GM18508 (cell line): ENCODE data around the gene PDK2.

Experiments
- ATAC-seq: cut with Tn5 transposase; IDR thresholded peaks from one replicate; pipeline ENCODE4 v1.9.1; 2021; ENCODE audit warnings: moderate number of reproducible peaks; ENCODE audit not compliant: insufficient read depth, unreplicated experiment

Gene PDK2

GRCh38 chr17:50094753-50095619, at the start of gene PDK2:
TSS of gene PDK2 (plus strand) at chr17:50095351. CDS start at chr17:50095436, 85 bp downstream.
- peak; percentile 71 for ATAC-seq

- ATAC-seq, result no peak
Measured at GRCh38 chr17:50046179-50046578, 49.0 kb upstream of the PDK2 start.

GRCh38 chr17:50046667-50047066, 48.5 kb upstream of the PDK2 start:
- no peak for ATAC-seq

- no peak for ATAC-seq
Measured at GRCh38 chr17:50047083-50047482, 48.1 kb upstream of the PDK2 start.

GRCh38 chr17:50047488-50048126, 47.5 kb upstream of the PDK2 start:
- ATAC-seq, result no peak

- no peak for ATAC-seq
Measured at GRCh38 chr17:50048146-50048720, 46.9 kb upstream of the PDK2 start.

- ATAC-seq, result no peak
Measured at GRCh38 chr17:50048988-50049387, 46.2 kb upstream of the PDK2 start.

- ATAC-seq, result no peak
Measured at GRCh38 chr17:50049636-50050035, 45.5 kb upstream of the PDK2 start.

- no peak for ATAC-seq
Measured at GRCh38 chr17:50050431-50051032, 44.6 kb upstream of the PDK2 start.

GRCh38 chr17:50051082-50051576, 44.0 kb upstream of the PDK2 start:
- no peak for ATAC-seq

- ATAC-seq, result no peak
Measured at GRCh38 chr17:50051606-50052005, 43.5 kb upstream of the PDK2 start.

- no peak for ATAC-seq
Measured at GRCh38 chr17:50052241-50052796, 42.8 kb upstream of the PDK2 start.

- no peak for ATAC-seq
Measured at GRCh38 chr17:50052822-50053653, 42.1 kb upstream of the PDK2 start.

GRCh38 chr17:50053654-50053960, 41.5 kb upstream of the PDK2 start:
- ATAC-seq, result no peak

- no peak for ATAC-seq
Measured at GRCh38 chr17:50055055-50055425, 40.1 kb upstream of the PDK2 start.

- ATAC-seq, result no peak
Measured at GRCh38 chr17:50055426-50056216, 39.5 kb upstream of the PDK2 start, which contains the start of gene ITGA3. TSS of gene ITGA3 (plus strand) at chr17:50056110. CDS start at chr17:50056440, 330 bp downstream.

- no peak for ATAC-seq
Measured at GRCh38 chr17:50056217-50056960, 38.8 kb upstream of the PDK2 start.

- no peak for ATAC-seq
Measured at GRCh38 chr17:50056961-50057330, 38.2 kb upstream of the PDK2 start.
